ENCODE data around the gene SLC37A4.
A peak's percentile ranks its signal among the peaks of the same experiment; 100 is the strongest.
"Not testable (repeated sequence)": the region's sequence is repeated elsewhere in the genome, so short reads cannot be mapped to it uniquely, and the experiment has no call there.

The SLC37A4 gene

DNA sequence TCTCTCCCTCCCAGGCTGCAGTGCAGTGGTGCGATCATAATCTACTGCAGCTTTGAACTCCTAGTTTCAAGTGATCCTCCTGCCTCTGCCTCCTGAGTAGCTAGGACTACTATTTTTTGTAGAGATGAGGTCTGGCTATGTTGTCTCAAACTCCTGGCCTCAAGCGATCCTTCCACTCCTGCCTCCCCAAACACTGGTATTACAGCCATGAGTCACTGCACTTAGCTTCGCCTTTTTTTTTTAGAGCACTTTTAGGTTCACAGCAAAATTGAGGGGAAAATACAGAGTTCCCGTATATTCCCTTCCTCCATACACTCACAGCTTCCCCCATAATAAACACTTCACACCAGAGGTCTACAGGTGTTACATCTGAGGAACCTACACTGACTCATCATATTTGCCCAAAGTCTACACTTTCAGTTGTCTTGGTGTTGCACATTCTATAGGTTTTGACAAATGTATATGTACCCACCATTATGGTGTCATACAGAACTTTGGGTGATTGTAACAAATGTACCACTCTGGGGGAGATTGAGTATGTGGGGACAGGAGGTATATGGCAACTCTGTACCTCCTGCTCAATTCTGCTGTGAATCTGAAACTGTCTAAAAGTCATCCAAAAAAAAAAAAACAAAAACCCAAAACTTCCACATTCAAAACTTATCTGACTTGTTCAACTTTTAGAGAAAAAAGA lies 11.3 kb upstream of the SLC37A4 start:
- no peak for DNase-seq

GRCh38 chr11:119039471-119039870 lies 8.8 kb upstream of the SLC37A4 start:
- DNase-seq = not testable (repeated sequence)

DNA sequence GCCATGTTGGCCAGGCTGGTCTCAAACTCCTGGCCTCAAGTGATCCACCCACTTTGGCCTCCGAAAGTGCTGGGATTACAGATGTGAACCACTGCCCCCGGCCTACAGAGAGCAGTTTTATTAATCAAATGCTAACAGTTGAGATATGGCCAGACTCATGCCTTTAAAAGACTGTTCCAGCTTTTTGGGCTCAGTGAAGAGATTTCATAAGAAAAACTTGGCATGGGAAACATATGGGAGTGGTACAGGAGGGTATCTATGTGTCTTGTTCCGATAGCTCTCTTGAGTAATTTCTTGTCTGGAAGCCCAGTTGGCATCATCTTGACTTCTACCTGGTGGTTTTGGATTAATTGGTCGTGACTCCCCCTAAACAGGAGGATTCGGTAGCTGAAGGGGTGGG lies 8.2 kb upstream of the SLC37A4 start:
- DNase-seq = no peak

DNA sequence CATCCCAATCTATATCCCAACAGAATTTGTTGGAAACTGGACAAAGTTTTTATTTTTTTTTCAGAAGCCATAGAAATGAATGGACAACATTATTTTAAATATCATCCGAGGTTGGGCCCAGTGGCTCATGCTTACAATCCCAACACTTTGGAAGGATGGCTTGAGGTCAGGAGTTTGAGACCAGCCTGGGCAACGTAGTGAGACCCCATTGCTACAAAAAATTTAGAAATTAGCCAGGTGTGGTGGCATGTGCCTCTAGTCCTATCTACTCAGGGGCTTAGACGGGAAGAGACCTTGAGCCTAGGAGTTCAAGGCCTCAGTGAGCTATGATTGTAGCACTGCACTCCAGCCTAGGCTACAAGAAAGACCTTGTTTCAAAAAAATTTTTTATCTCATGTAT lies 4.1 kb upstream of the SLC37A4 start:
- DNase-seq = no peak

GRCh38 chr11:119033421-119033820 lies 2.7 kb upstream of the SLC37A4 start:
- not testable (repeated sequence) for DNase-seq

GRCh38 chr11:119031912-119032280 lies 1.2 kb upstream of the SLC37A4 start:
- no peak for DNase-seq

- DNase-seq = no peak
Observed at GRCh38 chr11:119030029-119030328, 698 bp downstream of the SLC37A4 start.

DNA sequence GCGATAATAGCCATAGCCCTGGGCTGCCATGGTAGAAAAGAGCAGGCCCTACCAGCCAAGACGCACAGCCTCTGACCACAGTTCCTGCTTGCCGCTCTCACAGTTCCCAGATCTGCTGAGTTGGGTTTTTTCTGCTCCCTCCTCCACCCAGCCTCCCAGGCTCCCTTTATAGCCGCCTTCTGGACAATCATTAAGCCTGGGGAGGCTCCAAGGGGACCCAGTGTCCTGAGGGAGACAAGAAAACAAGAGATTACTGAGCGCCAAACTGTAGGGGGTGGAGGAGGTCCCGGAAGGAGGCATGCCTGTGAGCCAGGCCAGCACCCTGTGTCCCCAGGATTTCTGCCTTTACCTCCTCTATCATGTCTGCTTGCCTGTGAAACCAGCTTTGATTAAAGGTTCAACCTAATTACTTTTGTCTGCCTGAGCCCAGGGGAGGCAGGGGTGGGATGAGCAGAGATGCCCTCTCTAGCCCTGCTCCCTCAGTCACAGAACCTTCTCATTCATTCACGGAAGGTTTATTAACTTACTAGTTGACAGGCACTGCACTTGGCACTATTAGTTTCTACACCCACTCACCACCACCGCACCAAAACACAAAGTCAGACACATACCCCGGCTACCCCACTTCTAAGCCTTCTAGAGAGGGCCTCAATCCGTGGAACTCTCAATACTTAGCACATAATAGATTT lies 1.2 kb downstream of the SLC37A4 start:
- DNase-seq = no peak

- no peak for DNase-seq
Observed at GRCh38 chr11:119029069-119029339, 1.7 kb downstream of the SLC37A4 start.

DNA sequence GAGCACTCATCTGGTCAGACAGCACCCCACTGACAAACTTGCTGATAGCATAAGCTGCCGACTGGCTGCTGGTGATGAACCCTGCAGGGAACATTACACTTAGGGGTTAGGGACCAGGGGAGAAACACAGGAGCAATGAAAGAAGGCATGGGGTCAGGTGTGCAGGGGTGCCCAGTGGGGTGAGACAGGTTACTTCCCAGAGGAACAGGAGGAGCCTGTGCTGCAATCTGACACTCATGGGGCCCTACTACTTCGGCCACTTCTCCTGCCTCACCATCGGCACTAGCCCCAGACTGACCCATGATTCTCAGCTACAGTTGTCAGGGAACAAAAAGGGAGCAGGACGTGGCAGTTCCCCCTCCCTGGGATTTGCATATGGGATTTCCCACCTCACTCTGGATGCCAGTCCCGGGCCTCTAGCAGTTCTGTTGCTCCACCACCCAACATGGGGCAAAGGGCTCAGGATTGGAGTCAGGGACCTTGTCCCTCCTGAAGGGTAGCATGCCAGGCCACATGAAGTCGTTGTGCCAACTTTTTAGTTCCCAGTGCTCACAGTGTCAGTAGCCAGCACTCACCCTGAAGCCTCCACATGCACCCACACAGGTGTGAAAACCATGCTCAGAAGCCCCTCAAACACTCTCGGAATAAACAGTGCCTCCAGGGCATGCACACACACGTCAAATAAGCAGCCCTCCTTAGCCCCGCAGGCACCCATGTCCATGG lies 2.2 kb downstream of the SLC37A4 start:
- DNase-seq = no peak

GRCh38 chr11:119027561-119028345 lies 2.9 kb downstream of the SLC37A4 start:
- DNase-seq = no peak

DNA sequence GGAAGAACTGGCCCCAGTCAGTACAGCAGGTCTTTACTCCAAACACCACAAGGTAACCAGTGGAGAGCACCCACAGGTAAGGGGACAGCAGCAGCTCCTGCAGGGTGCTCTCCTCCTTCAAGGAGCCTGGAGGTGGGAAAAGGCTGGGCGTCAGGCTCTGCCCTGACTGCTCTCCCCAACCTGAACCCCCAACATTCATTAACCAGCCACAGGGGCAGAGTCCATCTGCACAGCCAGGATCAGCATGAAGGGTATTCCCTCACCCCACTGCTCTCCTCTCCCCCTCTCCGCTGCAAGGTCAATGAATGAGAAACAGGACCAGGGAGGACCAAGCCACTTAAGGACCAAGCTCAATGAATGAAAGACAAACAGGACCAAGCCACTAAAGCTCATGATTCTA lies 3.7 kb downstream of the SLC37A4 start:
- no peak for DNase-seq

- DNase-seq = no peak
Observed at GRCh38 chr11:119025978-119026766, 4.5 kb downstream of the SLC37A4 start.

GRCh38 chr11:119025541-119025940 lies 5.1 kb downstream of the SLC37A4 start:
- no peak for DNase-seq

DNA sequence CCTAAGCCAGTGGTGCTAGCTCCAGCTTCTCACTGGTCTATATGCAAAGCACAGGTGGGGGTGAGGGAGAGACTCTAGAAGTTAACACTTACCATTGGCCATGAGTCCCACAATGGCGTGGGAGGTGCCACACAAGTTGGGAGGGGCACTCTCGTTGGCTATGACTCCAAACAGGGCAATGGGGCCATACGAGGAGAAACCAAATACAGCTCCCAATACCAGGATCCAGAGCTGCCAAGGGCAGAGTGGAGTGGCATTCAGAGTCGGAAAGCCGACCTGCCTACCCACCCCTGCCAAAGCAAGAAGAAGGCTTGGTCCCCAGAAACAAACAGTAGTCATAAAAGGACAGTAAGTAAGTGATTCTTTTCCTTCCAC lies 5.6 kb downstream of the SLC37A4 start:
- DNase-seq = no peak

- no peak for DNase-seq
Observed at GRCh38 chr11:119024430-119025098, 6.1 kb downstream of the SLC37A4 start.

DNA sequence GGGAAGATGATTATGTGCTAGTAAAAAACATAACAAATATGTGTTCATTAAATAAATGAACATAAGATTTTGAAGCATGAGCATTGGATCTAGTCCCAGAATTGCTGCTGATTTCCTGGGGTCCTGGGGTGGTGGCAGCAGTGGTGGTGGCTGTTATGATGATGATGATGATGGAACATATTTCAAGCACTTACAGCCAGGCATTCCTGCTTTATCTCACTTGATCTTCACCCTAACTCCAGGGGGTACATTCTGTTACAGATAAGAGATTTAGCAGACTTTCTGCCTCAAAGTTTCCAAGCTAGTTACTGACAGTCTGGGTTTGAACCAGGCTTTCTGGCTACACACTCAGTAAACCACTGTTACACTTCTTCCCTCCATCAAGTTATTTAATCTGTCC lies 6.9 kb downstream of the SLC37A4 start:
- no peak for DNase-seq

DNA sequence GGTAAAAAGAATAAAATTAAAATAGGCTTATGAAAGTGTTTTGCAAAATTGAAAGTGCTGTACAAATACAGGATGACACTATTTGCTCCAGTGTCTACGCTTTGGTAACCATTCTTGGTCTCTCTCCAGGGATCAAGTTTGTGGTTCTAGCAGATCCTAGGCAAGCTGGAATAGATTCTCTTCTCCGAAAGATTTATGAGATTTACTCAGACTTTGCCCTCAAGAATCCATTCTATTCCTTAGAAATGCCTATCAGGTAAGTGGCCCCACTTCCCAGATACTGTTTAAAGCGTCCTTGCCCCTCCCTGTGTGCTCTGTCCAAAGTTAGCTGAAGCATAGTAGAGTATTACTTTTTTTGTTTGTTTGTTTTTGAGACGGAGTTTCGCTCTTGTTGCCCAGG lies 9.0 kb downstream of the SLC37A4 start:
- DNase-seq = no peak

DNA sequence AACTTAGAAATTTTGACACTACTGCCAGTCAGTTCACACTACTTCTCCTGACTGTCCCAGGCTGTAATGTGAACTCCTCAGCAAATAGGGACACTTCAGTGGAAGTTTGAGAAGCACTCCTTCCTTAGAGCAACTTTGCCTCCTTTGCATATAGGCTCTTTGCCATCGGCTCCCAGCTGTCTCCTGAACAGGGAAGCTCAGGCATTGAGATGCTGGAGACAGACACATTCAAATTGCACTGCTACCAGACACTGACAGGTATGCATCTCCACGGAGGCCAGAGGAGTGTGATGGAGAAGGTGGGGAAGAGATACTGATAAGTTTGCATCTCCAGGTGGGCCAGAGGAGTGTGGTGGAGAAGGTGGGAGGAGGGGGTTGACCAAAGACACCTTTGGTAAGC lies 10.7 kb downstream of the SLC37A4 start:
- DNase-seq = no peak

- peak; percentile 90 for DNase-seq
Observed at GRCh38 chr11:119018074-119018938, 12.4 kb downstream of the SLC37A4 start, which contains the start of the genes RPS25 and TRAPPC4. Gene RPS25 (minus strand): TSS chr11:119018343. CDS start chr11:119018284, 59 bp downstream. Gene TRAPPC4 (plus strand): TSS chr11:119018766. CDS start chr11:119018796, 30 bp downstream.

- DNase-seq = not testable (repeated sequence)
Observed at GRCh38 chr11:119017377-119017776, 13.3 kb downstream of the SLC37A4 start.
